Coronary artery (tissue), 2 donors: Measurements from ENCODE around the gene C8A.

Source experiments
- DNase-seq: peaks from one replicate; pipeline ENCODE4 v3.0.0-alpha.2; 2017; ENCODE audit warnings: low spot score
- H3K27ac ChIP-seq, 2 donors: fragments of 200-600 bp; sonication (generic); one replicate each; pipeline ENCODE4 v1.5.1; 2016 to 2019
- H3K4me3 ChIP-seq: fragments of 200-600 bp; sonication (generic); 2 replicates; pipeline ENCODE4 v1.5.1; 2016; ENCODE audit warnings: mild to moderate bottlenecking, moderate library complexity
- CTCF ChIP-seq: fragments of 200-600 bp; sonication (generic); IDR thresholded peaks from one replicate; pipeline ENCODE4 v1.5.1; 2019; ENCODE audit warnings: antibody characterized with exemption

The C8A gene

GRCh38 chr1:56966698-56966999 is 112.1 kb downstream of the C8A start:
- H3K27ac ChIP-seq = no peak overlapping the region
- H3K4me3 ChIP-seq = no peak overlapping the region
- no peak for TF ChIP-seq CTCF
- DNase-seq = no peak

GRCh38 chr1:56967355-56967754 is 112.8 kb downstream of the C8A start:
- no peak overlapping the region for H3K4me3 ChIP-seq
- no peak for DNase-seq
- no peak overlapping the region for H3K27ac ChIP-seq
- no peak for TF ChIP-seq CTCF
